ENCODE results near the gene HS6ST3.

DNA sequence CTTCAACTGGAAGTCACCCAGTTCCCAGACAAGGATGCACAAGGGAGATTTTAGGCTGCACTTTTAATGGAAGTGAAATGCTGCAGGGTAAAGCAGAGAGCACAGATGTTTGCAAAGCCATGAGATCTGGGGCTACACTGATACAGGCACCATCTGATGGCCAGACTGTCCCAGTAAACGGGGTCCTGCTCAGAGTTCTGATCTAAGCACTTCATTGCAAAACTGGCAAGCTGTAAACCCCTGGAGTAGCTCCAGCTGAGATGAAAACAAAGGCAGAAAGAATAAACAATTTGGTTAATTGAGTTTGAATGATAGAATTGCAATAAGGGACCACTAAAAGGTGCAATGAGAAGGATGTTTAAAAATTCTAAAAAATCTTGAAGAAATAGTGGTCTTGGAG, 707.2 kb downstream of the HS6ST3 start:
- TF ChIP-seq EZH2 (IDR thresholded peaks at IDR 0.05; ENCODE audit: borderline replicate concordance) (no peak), EZH2phosphoT487 (IDR thresholded peaks at IDR 0.05; ENCODE audit: low read depth, severe bottlenecking, unreplicated experiment) (no peak)
- TF ChIP-seq, protein P1, sequence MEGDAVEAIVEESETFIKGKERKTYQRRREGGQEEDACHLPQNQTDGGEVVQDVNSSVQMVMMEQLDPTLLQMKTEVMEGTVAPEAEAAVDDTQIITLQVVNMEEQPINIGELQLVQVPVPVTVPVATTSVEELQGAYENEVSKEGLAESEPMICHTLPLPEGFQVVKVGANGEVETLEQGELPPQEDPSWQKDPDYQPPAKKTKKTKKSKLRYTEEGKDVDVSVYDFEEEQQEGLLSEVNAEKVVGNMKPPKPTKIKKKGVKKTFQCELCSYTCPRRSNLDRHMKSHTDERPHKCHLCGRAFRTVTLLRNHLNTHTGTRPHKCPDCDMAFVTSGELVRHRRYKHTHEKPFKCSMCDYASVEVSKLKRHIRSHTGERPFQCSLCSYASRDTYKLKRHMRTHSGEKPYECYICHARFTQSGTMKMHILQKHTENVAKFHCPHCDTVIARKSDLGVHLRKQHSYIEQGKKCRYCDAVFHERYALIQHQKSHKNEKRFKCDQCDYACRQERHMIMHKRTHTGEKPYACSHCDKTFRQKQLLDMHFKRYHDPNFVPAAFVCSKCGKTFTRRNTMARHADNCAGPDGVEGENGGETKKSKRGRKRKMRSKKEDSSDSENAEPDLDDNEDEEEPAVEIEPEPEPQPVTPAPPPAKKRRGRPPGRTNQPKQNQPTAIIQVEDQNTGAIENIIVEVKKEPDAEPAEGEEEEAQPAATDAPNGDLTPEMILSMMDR (IDR thresholded peaks at IDR 0.05; ENCODE audit: poor library complexity): no peak

All from hepatocyte (in vitro differentiated cells).